Loucy (cell line): ENCODE data around the gene ODC1.
A peak's percentile ranks its signal among the peaks of the same experiment; 100 is the strongest.

Source experiments
- H2AFZ ChIP-seq: fragments of 200-600 bp; sonication (generic); 2 replicates; pipeline ENCODE4 v1.6.0; 2016; ENCODE audit warnings: antibody characterized with exemption, mild to moderate bottlenecking, low read length, moderate library complexity
- H3F3A ChIP-seq: fragments of 200-600 bp; 2 replicates; pipeline ENCODE4 v1.6.0; 2016; ENCODE audit warnings: antibody characterized with exemption, low read depth, mild to moderate bottlenecking
- H3K27me3 ChIP-seq: fragments of 200-600 bp; sonication (generic); 2 replicates; pipeline ENCODE4 v1.6.1; 2014; ENCODE audit warnings: low read length, mild to moderate bottlenecking; ENCODE audit not compliant: insufficient read depth, poor library complexity, severe bottlenecking
- H3K36me3 ChIP-seq: fragments of 200-600 bp; sonication (generic); 2 replicates; pipeline ENCODE4 v1.6.1; 2016; ENCODE audit warnings: low read length; ENCODE audit not compliant: insufficient read depth
- H3K4me1 ChIP-seq: fragments of 200-600 bp; sonication (generic); 2 replicates; pipeline ENCODE4 v1.5.1; 2014; ENCODE audit warnings: low read length, mild to moderate bottlenecking; ENCODE audit not compliant: insufficient read depth, poor library complexity, severe bottlenecking
- H3K4me2 ChIP-seq: fragments of 200-600 bp; sonication (generic); 2 replicates; pipeline ENCODE4 v1.6.0; 2014; ENCODE audit warnings: antibody characterized with exemption, low read length, low read depth, mild to moderate bottlenecking; ENCODE audit not compliant: poor library complexity, severe bottlenecking
- H3K4me3 ChIP-seq: fragments of 200-600 bp; sonication (generic); 2 replicates; pipeline ENCODE4 v1.5.1; 2014; ENCODE audit warnings: low read length, mild to moderate bottlenecking, mixed read lengths; ENCODE audit not compliant: poor library complexity, severe bottlenecking
- H3K79me2 ChIP-seq: fragments of 200-600 bp; sonication (generic); 2 replicates; pipeline ENCODE4 v1.6.1; 2014; ENCODE audit warnings: low read length; ENCODE audit not compliant: insufficient read depth
- H3K9ac ChIP-seq: fragments of 200-600 bp; sonication (generic); 2 replicates; pipeline ENCODE4 v1.6.0; 2014; ENCODE audit warnings: mild to moderate bottlenecking, low read depth, low read length, moderate library complexity; ENCODE audit not compliant: poor library complexity, severe bottlenecking
- H3K9me2 ChIP-seq: fragments of 200-600 bp; sonication (generic); replicated peaks from 2 replicates; pipeline ENCODE4 v1.6.1; 2016; ENCODE audit warnings: low read depth, low read length, mixed read lengths
- H3K9me3 ChIP-seq: fragments of 200-600 bp; sonication (generic); 2 replicates; pipeline ENCODE4 v1.6.1; 2014; ENCODE audit warnings: mild to moderate bottlenecking, antibody characterized with exemption, low read length, low read depth; ENCODE audit not compliant: insufficient read depth
- H4K20me1 ChIP-seq: fragments of 200-600 bp; sonication (generic); 2 replicates; pipeline ENCODE4 v1.6.0; 2014; ENCODE audit warnings: antibody characterized with exemption, low read length, mild to moderate bottlenecking; ENCODE audit not compliant: insufficient read depth, poor library complexity, severe bottlenecking
- CTCF ChIP-seq: fragments of 200-600 bp; sonication (generic); conservative IDR thresholded peaks from 2 replicates; pipeline ENCODE4 v1.5.1; 2014; ENCODE audit warnings: mild to moderate bottlenecking, antibody characterized with exemption, low read length
- EZH2phosphoT487 ChIP-seq: fragments of 200-600 bp; IDR thresholded peaks from 2 replicates; pipeline ENCODE4 v1.6.1; 2018; ENCODE audit warnings: antibody characterized with exemption, mild to moderate bottlenecking, moderate library complexity, borderline replicate concordance

ODC1 gene

DNA sequence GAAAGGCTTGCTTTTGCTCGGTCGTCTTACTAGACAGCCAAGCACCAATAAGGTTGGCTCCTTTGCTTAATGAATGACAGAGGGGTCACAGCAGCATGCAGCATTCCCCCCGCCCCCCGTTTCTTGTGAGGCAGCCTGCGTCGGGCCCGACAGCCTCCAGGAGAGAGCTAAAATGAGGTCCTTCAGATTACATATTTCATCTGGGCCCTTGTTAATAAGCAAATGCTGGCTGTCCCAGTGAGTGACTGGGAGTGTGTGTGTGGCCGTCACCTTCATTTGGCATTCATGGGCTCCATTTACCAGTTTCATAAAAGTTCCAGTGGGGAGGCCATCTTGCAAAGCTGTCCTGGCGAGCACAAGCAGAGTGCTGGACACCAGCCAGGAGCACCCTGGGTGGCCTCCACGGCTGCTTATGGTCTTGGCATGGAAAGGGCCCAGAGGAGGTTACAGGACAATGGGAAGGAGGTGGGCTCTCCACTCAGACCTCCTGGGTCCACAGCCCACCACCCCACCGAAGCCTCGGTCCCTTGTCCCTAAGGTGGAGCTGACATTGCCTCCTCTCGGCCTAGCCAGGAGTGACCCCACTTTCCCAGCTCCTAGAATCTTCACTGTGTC is 37.2 kb downstream of the ODC1 start:
- no peaks in the 10 kb centered on the region for H3F3A ChIP-seq

GRCh38 chr2:10410001-10410822 is 37.9 kb downstream of the ODC1 start:
- TF ChIP-seq EZH2phosphoT487: no peak
- no peak for TF ChIP-seq CTCF
- H3K27me3 ChIP-seq: no peaks in the 10 kb centered on the region
- no peaks in the 10 kb centered on the region for H4K20me1 ChIP-seq
- no peak overlapping the region for H3K4me3 ChIP-seq
- H3K79me2 ChIP-seq: peaks cover 12% of the 10 kb centered on the region; the same call in 1 of the 2 replicates
- no peaks in the 10 kb centered on the region for H3K9me2 ChIP-seq
- no peak overlapping the region for H2AFZ ChIP-seq
- H3K9me3 ChIP-seq: no peaks in the 10 kb centered on the region
- no peak overlapping the region for H3K9ac ChIP-seq
- peaks cover 22% of the 10 kb centered on the region for H3K4me1 ChIP-seq
- peaks cover 11% of the 10 kb centered on the region; the same call in 1 of the 2 replicates for H3K36me3 ChIP-seq
- no peaks in the 10 kb centered on the region for H3F3A ChIP-seq
- H3K4me2 ChIP-seq: no peak overlapping the region

More for the DNA sequence above, 37.2 kb downstream of the ODC1 start:
- no peaks in the 10 kb centered on the region for H3K9me3 ChIP-seq
- peaks cover 12% of the 10 kb centered on the region; the same call in 1 of the 2 replicates for H3K79me2 ChIP-seq
- H2AFZ ChIP-seq: no peak overlapping the region
- H3K27me3 ChIP-seq: no peaks in the 10 kb centered on the region
- H3K4me1 ChIP-seq: peaks cover 22% of the 10 kb centered on the region
- peaks cover 11% of the 10 kb centered on the region; the same call in 1 of the 2 replicates for H3K36me3 ChIP-seq
- no peak overlapping the region for H3K4me2 ChIP-seq
- TF ChIP-seq CTCF: no peak
- no peak for TF ChIP-seq EZH2phosphoT487
- H3K9ac ChIP-seq: no peak overlapping the region
- no peaks in the 10 kb centered on the region for H3K9me2 ChIP-seq
- H3K4me3 ChIP-seq: no peak overlapping the region
- no peaks in the 10 kb centered on the region for H4K20me1 ChIP-seq

DNA sequence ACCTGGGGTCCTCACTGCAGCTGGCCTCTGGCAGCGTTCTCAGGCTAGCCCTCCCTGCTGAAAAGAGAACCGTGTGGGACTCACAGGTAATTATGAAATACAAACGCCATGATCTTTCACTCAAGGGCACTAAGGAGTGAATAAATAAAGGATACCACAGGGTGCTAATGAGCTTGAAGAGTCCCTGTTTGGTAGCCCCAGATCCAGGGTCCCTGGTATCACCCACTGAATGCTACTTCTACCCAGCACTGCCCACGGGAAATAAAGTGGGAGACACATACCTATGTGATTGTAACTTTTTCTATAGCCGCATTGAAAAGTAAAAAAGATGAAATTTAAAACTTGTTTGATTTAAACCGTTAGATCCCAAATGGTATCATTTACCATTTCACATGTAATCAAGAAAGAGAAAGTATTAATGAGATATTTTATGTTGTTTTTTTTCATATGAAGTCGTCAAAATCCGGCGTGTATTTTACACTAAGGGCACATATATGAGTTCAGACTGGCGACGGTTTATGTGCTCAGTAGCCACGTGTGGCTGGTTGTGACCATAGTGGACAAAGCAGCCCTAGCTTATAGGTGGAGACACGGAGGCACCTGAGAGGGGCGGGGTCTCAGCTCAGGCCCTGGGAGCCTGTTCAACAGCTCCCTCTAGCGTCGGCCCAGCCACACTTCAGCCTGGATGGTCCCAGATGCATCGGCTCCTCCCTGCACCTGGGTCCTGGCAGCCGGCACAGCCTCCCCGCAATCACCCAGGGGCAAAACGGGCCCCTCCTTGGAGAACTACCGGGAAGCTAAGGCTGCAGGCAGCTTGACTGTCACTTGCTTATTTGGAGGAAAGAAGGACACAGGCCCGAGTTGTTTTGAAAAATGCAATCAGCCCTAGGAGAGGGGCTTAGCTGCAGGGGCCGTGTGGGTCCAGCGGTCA is 39.2 kb downstream of the ODC1 start:
- H3K9me2 ChIP-seq: no peaks in the 10 kb centered on the region
- no peaks in the 10 kb centered on the region for H3K27me3 ChIP-seq
- TF ChIP-seq CTCF (peak; percentile 98), EZH2phosphoT487 (no peak)
- H3K4me2 ChIP-seq: peak overlapping the region; percentile 54
- H3F3A ChIP-seq: no peaks in the 10 kb centered on the region
- H3K79me2 ChIP-seq: peaks cover 12% of the 10 kb centered on the region; the same call in 1 of the 2 replicates
- no peak overlapping the region for H2AFZ ChIP-seq
- H3K4me1 ChIP-seq: peaks cover 22% of the 10 kb centered on the region
- peak overlapping the region; percentile 39 for H3K9ac ChIP-seq
- no peak overlapping the region for H3K4me3 ChIP-seq
- H3K36me3 ChIP-seq: peaks cover 19% of the 10 kb centered on the region; the same call in 1 of the 2 replicates
- no peaks in the 10 kb centered on the region for H3K9me3 ChIP-seq
- no peaks in the 10 kb centered on the region for H4K20me1 ChIP-seq
